HCT116 (cell line): ENCODE results near the gene LRRK1.

Source experiments
- EZH2 ChIP-seq: fragments of 200-600 bp; sonication (generic); IDR thresholded peaks from 2 replicates; pipeline ENCODE4 v1.6.1; 2017; ENCODE audit warnings: antibody characterized with exemption, mixed run types
- JUND ChIP-seq: IDR thresholded peaks from 2 replicates; pipeline ENCODE4 v1.6.1; 2012
- POLR2A ChIP-seq: IDR thresholded peaks from 2 replicates; pipeline ENCODE4 v1.7.0; 2011; ENCODE audit warnings: borderline replicate concordance; ENCODE audit not compliant: insufficient read depth, insufficient read length; ENCODE audit errors: extremely low read depth
- POLR2AphosphoS5 ChIP-seq: IDR thresholded peaks from 2 replicates; pipeline ENCODE4 v1.6.1; 2011; ENCODE audit warnings: mild to moderate bottlenecking, low read depth, low read length, moderate library complexity
- TCF7L2 ChIP-seq: IDR thresholded peaks from 2 replicates; pipeline ENCODE4 v1.7.0; 2011; ENCODE audit warnings: borderline replicate concordance, inconsistent platforms; ENCODE audit not compliant: insufficient read depth, insufficient read length; ENCODE audit errors: extremely low read depth
- ZFX ChIP-seq: fragments of 450-650 bp; IDR thresholded peaks from 2 replicates; pipeline ENCODE4 v1.6.1; 2017
- TF ChIP-seq, protein P1 (sequence below), 3 experiments: fragments of 200-600 bp in 1 of 3; sonication (generic) in 1 of 3; IDR thresholded peaks in 2 of 3; conservative IDR thresholded peaks in 1 of 3; 2 replicates each; pipeline ENCODE4 v1.5.1; 2012 to 2017; ENCODE audit warnings: low read depth in 2 of 3, low read length in 2 of 3, antibody characterized with exemption in 1 of 3, borderline replicate concordance in 1 of 3, control low read depth in 1 of 3, mild to moderate bottlenecking in 1 of 3, mixed read lengths in 1 of 3, mixed run types in 1 of 3, moderate library complexity in 1 of 3; ENCODE audit not compliant: insufficient read depth in 1 of 3
- TF ChIP-seq, protein P2 (sequence below): IDR thresholded peaks from 2 replicates; pipeline ENCODE4 v1.6.1; 2012
- TF ChIP-seq, protein P3 (sequence below): IDR thresholded peaks from 2 replicates; pipeline ENCODE4 v1.6.1; 2012; ENCODE audit warnings: low read depth

DNA sequence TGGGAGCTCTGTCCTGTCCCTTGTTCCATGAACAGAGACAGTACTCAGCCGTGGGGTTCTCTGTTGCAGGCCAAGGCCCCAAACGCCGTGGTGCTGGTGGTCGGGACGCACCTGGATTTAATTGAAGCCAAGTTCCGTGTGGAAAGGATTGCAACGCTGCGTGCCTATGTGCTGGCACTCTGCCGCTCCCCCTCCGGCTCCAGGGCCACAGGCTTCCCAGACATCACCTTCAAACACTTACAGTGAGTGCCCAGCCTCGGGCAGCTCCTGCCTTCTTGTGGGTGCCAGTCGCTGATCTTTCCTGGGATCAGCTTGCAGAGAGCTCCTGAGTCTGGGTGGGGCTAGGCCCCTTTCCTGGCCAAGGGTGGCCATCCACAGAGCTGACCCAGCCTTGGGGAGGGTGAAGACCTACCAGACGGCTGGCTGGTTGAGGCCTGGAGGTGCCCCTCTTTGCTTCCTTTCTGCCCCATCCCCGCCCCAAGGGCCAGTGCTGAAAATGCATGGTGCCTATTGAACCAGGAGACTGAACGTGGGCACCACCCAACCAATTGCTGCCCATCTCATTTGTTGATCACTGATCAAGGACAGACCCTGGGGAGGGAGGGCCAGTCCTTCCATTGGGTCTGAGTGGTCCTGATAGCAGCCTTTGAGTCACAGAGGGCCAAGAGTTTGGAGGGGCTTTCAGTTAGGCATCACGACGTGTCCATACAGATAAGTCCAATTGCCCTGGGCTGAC lies 106.9 kb downstream of the LRRK1 start:
- TF ChIP-seq POLR2AphosphoS5 (no peak), POLR2A (no peak), JUND (no peak), TCF7L2 (no peak), EZH2 (no peak), ZFX (no peak)
- TF ChIP-seq, protein P1, sequence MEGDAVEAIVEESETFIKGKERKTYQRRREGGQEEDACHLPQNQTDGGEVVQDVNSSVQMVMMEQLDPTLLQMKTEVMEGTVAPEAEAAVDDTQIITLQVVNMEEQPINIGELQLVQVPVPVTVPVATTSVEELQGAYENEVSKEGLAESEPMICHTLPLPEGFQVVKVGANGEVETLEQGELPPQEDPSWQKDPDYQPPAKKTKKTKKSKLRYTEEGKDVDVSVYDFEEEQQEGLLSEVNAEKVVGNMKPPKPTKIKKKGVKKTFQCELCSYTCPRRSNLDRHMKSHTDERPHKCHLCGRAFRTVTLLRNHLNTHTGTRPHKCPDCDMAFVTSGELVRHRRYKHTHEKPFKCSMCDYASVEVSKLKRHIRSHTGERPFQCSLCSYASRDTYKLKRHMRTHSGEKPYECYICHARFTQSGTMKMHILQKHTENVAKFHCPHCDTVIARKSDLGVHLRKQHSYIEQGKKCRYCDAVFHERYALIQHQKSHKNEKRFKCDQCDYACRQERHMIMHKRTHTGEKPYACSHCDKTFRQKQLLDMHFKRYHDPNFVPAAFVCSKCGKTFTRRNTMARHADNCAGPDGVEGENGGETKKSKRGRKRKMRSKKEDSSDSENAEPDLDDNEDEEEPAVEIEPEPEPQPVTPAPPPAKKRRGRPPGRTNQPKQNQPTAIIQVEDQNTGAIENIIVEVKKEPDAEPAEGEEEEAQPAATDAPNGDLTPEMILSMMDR (IDR thresholded peaks at IDR 0.05 in 2 of 3, conservative IDR thresholded peaks at IDR 0.05 in 1 of 3; ENCODE audit: borderline replicate concordance in 1 of 3, insufficient read depth in 1 of 3, low read depth in 2 of 3, low read length in 2 of 3) = no peak
- TF ChIP-seq, protein P2, sequence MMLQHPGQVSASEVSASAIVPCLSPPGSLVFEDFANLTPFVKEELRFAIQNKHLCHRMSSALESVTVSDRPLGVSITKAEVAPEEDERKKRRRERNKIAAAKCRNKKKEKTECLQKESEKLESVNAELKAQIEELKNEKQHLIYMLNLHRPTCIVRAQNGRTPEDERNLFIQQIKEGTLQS = no peak
- TF ChIP-seq, protein P3, sequence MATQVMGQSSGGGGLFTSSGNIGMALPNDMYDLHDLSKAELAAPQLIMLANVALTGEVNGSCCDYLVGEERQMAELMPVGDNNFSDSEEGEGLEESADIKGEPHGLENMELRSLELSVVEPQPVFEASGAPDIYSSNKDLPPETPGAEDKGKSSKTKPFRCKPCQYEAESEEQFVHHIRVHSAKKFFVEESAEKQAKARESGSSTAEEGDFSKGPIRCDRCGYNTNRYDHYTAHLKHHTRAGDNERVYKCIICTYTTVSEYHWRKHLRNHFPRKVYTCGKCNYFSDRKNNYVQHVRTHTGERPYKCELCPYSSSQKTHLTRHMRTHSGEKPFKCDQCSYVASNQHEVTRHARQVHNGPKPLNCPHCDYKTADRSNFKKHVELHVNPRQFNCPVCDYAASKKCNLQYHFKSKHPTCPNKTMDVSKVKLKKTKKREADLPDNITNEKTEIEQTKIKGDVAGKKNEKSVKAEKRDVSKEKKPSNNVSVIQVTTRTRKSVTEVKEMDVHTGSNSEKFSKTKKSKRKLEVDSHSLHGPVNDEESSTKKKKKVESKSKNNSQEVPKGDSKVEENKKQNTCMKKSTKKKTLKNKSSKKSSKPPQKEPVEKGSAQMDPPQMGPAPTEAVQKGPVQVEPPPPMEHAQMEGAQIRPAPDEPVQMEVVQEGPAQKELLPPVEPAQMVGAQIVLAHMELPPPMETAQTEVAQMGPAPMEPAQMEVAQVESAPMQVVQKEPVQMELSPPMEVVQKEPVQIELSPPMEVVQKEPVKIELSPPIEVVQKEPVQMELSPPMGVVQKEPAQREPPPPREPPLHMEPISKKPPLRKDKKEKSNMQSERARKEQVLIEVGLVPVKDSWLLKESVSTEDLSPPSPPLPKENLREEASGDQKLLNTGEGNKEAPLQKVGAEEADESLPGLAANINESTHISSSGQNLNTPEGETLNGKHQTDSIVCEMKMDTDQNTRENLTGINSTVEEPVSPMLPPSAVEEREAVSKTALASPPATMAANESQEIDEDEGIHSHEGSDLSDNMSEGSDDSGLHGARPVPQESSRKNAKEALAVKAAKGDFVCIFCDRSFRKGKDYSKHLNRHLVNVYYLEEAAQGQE = no peak
